GM12801 (cell line): ENCODE measurements around the gene SMIM8.

ENCODE experiments used
- TF ChIP-seq, protein P1 (sequence below): IDR thresholded peaks from one replicate; pipeline ENCODE4 v1.5.1; 2011; ENCODE audit warnings: control low read depth; ENCODE audit not compliant: insufficient read length; ENCODE audit errors: extremely low read depth

The SMIM8 gene

DNA sequence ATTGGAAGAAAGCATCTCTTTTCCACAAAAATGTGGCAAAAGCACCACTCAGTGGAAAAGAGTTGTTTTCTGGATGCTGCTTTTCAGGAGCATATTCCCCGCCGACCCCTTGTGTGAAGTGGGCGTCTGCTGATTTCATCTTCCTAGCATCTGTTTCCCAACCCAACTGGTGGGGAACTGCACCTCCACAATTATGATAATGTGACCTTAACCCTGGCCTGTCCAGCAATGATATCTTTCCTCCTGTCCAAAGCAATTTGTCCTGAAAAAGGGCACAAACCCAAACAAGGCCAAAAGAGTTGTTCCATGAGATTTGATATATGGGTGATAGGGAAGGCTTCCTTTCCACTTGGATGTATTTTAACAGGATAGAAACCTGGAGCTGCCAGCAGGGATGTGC lies 7.3 kb upstream of the SMIM8 start:
- TF ChIP-seq, protein P1, sequence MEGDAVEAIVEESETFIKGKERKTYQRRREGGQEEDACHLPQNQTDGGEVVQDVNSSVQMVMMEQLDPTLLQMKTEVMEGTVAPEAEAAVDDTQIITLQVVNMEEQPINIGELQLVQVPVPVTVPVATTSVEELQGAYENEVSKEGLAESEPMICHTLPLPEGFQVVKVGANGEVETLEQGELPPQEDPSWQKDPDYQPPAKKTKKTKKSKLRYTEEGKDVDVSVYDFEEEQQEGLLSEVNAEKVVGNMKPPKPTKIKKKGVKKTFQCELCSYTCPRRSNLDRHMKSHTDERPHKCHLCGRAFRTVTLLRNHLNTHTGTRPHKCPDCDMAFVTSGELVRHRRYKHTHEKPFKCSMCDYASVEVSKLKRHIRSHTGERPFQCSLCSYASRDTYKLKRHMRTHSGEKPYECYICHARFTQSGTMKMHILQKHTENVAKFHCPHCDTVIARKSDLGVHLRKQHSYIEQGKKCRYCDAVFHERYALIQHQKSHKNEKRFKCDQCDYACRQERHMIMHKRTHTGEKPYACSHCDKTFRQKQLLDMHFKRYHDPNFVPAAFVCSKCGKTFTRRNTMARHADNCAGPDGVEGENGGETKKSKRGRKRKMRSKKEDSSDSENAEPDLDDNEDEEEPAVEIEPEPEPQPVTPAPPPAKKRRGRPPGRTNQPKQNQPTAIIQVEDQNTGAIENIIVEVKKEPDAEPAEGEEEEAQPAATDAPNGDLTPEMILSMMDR = no peak

DNA sequence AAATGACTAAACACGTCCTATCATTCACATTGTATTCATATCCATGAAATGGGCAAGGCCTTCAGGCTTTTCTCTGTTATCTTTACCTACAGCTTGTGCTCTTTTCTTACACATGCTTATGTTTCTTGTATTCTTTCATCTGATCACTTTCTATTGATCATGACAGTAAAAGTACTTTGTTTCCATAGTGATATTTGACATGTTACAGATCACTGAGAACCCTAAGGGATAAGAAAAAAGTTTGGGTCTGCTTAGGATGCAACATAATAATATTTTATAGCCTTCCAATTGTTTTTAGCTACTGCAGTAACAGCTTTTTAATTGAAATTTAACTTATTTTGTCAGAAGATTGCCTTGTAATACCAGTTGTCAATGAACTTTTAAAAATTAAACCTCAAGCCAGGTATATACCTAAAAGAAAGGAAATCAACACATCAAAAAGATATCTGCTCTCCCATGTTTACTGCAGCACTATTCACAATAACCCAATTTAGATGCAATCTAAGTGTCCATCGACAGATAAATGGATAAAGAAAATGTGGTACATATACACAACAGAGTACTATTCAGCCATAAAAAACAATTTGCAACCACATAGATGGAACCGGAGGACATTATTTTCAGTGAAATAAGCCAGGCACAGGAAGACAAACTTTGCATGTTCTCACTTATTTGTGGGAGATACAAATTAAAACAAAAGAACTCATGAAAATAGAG lies 3.0 kb upstream of the SMIM8 start:
- TF ChIP-seq, protein P1 = no peak

DNA sequence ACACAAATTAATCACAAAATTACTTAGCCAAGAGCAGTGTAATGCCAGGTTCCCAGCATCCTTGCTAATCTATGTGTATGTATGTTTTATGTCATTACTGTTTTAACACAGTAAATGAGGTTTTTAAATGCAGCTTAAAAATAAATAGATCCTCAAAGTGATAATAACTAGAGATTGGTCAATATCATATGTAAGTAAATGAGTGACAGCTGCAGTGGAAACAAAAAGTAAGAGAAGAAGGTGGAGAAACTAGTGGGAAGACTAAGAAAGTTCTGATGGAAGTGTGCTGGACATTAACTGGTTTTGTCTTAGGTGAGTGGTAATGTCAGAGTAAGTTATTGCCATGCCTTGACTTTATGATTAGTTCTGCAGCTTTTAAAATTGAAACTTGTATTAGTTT lies 8.6 kb downstream of the SMIM8 start:
- TF ChIP-seq, protein P1 = no peak

DNA sequence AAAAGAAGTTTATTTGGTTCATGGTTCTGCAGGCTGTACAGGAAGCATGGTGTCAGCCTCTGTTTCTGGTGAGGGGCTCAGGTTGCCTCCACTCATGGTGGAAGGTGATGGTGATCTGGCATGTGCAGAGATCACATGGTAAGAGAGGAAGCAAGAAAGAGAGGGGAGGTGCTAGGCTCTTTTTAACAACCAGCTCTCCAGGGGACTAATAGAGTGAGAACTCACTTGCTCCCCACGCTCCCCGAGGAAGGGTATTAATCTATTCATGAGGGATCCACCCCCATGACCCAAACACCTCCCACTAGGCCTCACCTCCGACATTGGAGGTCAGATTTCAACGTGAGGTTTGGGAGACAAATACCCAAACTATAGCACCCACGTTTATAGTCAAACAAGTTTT lies 10.6 kb downstream of the SMIM8 start:
- TF ChIP-seq, protein P1 = no peak

DNA sequence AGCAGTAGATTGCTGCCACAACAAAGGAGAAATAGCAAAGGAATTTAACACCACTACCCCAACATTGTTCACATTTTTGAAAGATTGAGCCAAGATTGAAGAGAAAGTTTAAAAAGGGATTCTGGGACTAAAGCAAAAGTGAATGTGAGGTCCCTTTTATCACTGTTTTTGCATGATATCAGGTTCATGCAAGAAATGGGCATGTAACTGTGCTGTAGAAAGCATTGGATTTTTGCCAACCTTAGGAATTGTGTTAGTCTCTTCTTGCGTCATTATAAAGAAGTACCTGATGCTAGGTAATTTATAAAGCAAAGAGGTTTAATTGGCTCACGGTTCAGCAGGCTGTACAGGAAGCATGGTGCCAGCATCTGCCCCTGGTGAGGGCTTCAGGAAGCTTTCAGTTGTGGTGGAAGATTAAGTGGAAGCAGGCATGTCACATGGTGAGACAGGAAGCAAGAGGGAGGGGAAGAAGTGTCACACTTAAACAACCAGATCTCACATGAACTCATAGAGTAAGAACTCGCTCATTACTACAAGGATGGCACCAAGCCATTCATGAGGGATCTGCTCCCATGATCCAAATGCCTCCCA lies 11.3 kb downstream of the SMIM8 start:
- TF ChIP-seq, protein P1 = no peak

DNA sequence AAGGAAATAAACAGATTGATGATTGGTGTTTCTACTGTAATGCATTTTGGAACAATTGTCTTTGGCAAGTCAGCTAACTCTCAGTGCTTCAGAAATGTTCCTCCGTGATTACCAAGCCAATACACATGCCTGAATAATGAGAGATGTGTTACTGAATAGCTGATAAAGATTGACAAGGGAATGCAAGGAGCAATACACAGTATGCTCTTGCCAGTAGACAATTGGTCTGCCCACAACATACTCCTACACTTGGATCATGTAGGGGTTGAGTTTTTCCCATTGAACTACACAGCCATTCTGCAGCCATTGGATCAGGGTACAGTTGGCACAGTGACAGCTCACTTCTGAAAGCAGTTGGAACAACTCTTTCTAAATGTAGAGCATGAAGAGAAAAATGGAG lies 12.3 kb downstream of the SMIM8 start:
- TF ChIP-seq, protein P1 = no peak

DNA sequence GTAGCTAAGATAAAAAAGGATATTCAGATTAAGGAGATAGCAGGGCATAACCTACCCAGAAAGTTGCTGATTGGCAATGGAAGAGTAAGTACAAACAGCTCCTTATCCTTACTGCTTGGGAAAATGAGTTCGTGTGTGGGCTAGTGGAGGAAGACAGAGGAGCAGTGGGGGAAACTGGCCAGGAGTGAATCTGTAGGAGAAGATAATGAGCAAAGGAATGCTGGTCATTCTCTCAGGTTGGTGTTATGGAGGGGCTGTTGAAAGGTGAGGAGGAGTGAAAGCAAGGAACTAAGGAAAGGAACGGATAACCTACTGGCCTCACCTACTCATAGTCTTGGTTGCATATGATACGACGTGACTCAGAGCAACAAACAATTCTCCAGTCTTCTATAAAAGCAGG lies 14.0 kb downstream of the SMIM8 start:
- TF ChIP-seq, protein P1 = no peak
